Measurements from ENCODE around the gene ITGA5.

GRCh38 chr12:54350743-54351142 is 68.3 kb downstream of the ITGA5 start:
- TF ChIP-seq BHLHE40 (IDR thresholded peaks at IDR 0.05; ENCODE audit: borderline replicate concordance): no peak
- TF ChIP-seq PKNOX1 (IDR thresholded peaks at IDR 0.05): no peak
- TF ChIP-seq SUZ12 (IDR thresholded peaks at IDR 0.05): no peak
- no peak for TF ChIP-seq FOXM1 (IDR thresholded peaks at IDR 0.05; ENCODE audit: borderline replicate concordance)
- no peak for TF ChIP-seq ARNT (IDR thresholded peaks at IDR 0.05)
- TF ChIP-seq FOXK2 (IDR thresholded peaks at IDR 0.05): no peak
- TF ChIP-seq ELF4 (IDR thresholded peaks at IDR 0.05): no peak

Measured in HEK293T (cell line).